Measurements from ENCODE around the gene TBCD. TPM values are rescaled to one million over a fixed set of nuclear protein-coding genes. Genes with fewer than 3 reads are reported as not detected.

TBCD gene
- total and polyA plus RNA-seq, 9 of the 15 experiments (the other 6 are each of a cell fraction or from before 2014, with no cell fraction given) = 8.9 to 98.5 (median 28.0) TPM

- Histone ChIP-seq H3K4me2 (ENCODE audit: insufficient read depth, low read length) (no peak overlapping the region), H3K27me3 (ENCODE audit: control insufficient read depth in 2 of 2, insufficient read depth in 2 of 2, low read length in 2 of 2) (no peaks in the 10 kb centered on the region), H3K79me2 (ENCODE audit: control insufficient read depth, insufficient read depth, low read length) (no peaks in the 10 kb centered on the region), H3K9me1 (ENCODE audit: control insufficient read depth, insufficient read depth, low read length) (no peaks in the 10 kb centered on the region), H3K4me3 (no peak overlapping the region), H3K27ac (ENCODE audit: extremely low read depth, low read depth, low read length) (no peak overlapping the region), H3K9me3 (replicated peaks; ENCODE audit: control insufficient read depth, insufficient read depth, low read depth, low read length) (no peaks in the 10 kb centered on the region), H3K4me1 (replicated peaks in 1 of 2; ENCODE audit: control insufficient read depth in 2 of 2, insufficient read depth in 2 of 2, low read length in 2 of 2) (0 out of 5 replicates have a peak, but pooled peaks cover 0 to 3% of the 10 kb centered on the region in 2 experiments), H3K36me3 (ENCODE audit: control insufficient read depth, insufficient read depth, low read length) (peaks cover 77% of the 10 kb centered on the region), H3K9ac (ENCODE audit: insufficient read depth in 1 of 2, low read depth in 2 of 2, low read length in 2 of 2) (no peak overlapping the region), H4K20me1 (replicated peaks; ENCODE audit: control insufficient read depth, insufficient read depth, low read length) (no peaks in the 10 kb centered on the region), H2AFZ (ENCODE audit: low read depth, low read length) (no peak overlapping the region)
- in situ Hi-C loops (cut with MboI) = no loop called here
- ATAC-seq (no peak), FAIRE-seq (no peak), DNase-seq (ENCODE audit: extremely low read depth in 1 of 4, low spot score in 3 of 4) (no peak)
- intact Hi-C loops (cut with micrococcal nuclease) = loop anchor here (5.0 kb wide), 1 partner anchor 417 kb away; no protein-coding TSS in a partner anchor
- POLR2A ChIA-PET = no interaction called here
- no TSS peak for BruUV-seq (replicated peaks)
- 93% methylated on average over 7 of the region's 7 CpGs for WGBS (ENCODE audit: insufficient coverage, low coverage, missing lambda C conversion rate)
- TF ChIP-seq JUNB (CRISPR knock-in tag; conservative IDR thresholded peaks at IDR 0.05) (no peak), GTF2F1 (IDR thresholded peaks at IDR 0.05; ENCODE audit: low read depth, low read length) (no peak), SNRNP70 (optimal IDR thresholded peaks at IDR 0.05; ENCODE audit: low read depth, low read length) (no peak)
- TF ChIP-seq, protein P1, sequence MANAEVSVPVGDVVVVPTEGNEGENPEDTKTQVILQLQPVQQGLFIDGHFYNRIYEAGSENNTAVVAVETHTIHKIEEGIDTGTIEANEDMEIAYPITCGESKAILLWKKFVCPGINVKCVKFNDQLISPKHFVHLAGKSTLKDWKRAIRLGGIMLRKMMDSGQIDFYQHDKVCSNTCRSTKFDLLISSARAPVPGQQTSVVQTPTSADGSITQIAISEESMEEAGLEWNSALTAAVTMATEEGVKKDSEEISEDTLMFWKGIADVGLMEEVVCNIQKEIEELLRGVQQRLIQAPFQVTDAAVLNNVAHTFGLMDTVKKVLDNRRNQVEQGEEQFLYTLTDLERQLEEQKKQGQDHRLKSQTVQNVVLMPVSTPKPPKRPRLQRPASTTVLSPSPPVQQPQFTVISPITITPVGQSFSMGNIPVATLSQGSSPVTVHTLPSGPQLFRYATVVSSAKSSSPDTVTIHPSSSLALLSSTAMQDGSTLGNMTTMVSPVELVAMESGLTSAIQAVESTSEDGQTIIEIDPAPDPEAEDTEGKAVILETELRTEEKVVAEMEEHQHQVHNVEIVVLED (CRISPR knock-in tag; IDR thresholded peaks at IDR 0.05) = no peak
- CTCF ChIA-PET (ENCODE audit: low intra/inter-chr PET ratio) = interaction anchor here (0.6 kb wide), 1 partner anchor 122 kb away, joined by 3 read pairs; no protein-coding TSS in a partner anchor
Observed at GRCh38 chr17:82769041-82769440, 17.2 kb downstream of the TBCD start.

DNA sequence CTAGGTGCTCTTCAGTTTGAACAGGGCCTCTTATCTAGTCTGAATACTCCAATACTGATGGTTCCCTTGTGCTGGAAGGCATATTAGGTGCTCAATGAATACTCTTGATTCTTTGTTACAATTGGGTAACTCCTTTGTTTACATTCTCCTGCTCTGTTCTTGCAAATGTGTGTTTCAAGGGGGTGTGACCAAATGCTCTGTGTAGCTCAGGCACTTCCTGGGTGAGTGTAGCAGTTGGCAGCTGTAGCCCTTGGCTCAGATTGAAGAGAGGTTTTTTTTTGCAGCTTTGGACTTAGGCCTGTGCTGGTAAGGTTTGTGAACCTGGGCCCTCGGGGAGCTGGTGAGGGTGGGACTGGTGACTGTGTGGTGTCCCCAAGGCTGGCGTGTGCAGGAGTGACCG lies 20.2 kb downstream of the TBCD start:
- FAIRE-seq (no peak), DNase-seq (ENCODE audit: extremely low read depth in 1 of 4, low spot score in 3 of 4) (no peak), ATAC-seq (no peak)
- H3K9ac ChIP-seq (ENCODE audit: insufficient read depth in 1 of 2, low read depth in 2 of 2, low read length in 2 of 2) = no peak overlapping the region
- BruUV-seq (replicated peaks) = no TSS peak
- intact Hi-C loops (cut with micrococcal nuclease) (no loop called here), in situ Hi-C loops (cut with MboI) (no loop called here)
- H4K20me1 ChIP-seq (replicated peaks; ENCODE audit: control insufficient read depth, insufficient read depth, low read length) = no peaks in the 10 kb centered on the region
- peaks cover 77% of the 10 kb centered on the region for H3K36me3 ChIP-seq (ENCODE audit: control insufficient read depth, insufficient read depth, low read length)
- ChIA-PET CTCF (ENCODE audit: low intra/inter-chr PET ratio) (no interaction called here), POLR2A (no interaction called here)
- H2AFZ ChIP-seq (ENCODE audit: low read depth, low read length) = no peak overlapping the region
- H3K27ac ChIP-seq (ENCODE audit: extremely low read depth, low read depth, low read length) = no peak overlapping the region
- no peak overlapping the region for H3K4me3 ChIP-seq
- H3K4me2 ChIP-seq (ENCODE audit: insufficient read depth, low read length) = no peak overlapping the region
- WGBS (ENCODE audit: insufficient coverage, low coverage, missing lambda C conversion rate) = 95% methylated on average over 3 of the region's 3 CpGs
- H3K27me3 ChIP-seq (ENCODE audit: control insufficient read depth in 2 of 2, insufficient read depth in 2 of 2, low read length in 2 of 2) = no peaks in the 10 kb centered on the region
- no peaks in the 10 kb centered on the region for H3K9me3 ChIP-seq (replicated peaks; ENCODE audit: control insufficient read depth, insufficient read depth, low read depth, low read length)
- no peaks in the 10 kb centered on the region for H3K9me1 ChIP-seq (ENCODE audit: control insufficient read depth, insufficient read depth, low read length)
- peaks cover 4% of the 10 kb centered on the region for H3K79me2 ChIP-seq (ENCODE audit: control insufficient read depth, insufficient read depth, low read length)
- peaks cover 0 to 5% of the 10 kb centered on the region in 2 experiments; a peak in 1 of 5 replicates for H3K4me1 ChIP-seq (replicated peaks in 1 of 2; ENCODE audit: control insufficient read depth in 2 of 2, insufficient read depth in 2 of 2, low read length in 2 of 2)
- TF ChIP-seq XRCC3 (IDR thresholded peaks at IDR 0.05) = no peak
- TF ChIP-seq ZNF3 (CRISPR knock-in tag; IDR thresholded peaks at IDR 0.05) = no peak
- no peak for TF ChIP-seq TAL1 (IDR thresholded peaks at IDR 0.05)
- TF ChIP-seq HSF4 (CRISPR knock-in tag; IDR thresholded peaks at IDR 0.05; ENCODE audit: borderline replicate concordance) = no peak
- no peak for TF ChIP-seq ZNF124 (CRISPR knock-in tag; IDR thresholded peaks at IDR 0.05)
- no peak for TF ChIP-seq ZNF75A (CRISPR knock-in tag; IDR thresholded peaks at IDR 0.05)
- TF ChIP-seq TSC22D4 (tag; IDR thresholded peaks at IDR 0.05) = no peak
- TF ChIP-seq, protein P2, sequence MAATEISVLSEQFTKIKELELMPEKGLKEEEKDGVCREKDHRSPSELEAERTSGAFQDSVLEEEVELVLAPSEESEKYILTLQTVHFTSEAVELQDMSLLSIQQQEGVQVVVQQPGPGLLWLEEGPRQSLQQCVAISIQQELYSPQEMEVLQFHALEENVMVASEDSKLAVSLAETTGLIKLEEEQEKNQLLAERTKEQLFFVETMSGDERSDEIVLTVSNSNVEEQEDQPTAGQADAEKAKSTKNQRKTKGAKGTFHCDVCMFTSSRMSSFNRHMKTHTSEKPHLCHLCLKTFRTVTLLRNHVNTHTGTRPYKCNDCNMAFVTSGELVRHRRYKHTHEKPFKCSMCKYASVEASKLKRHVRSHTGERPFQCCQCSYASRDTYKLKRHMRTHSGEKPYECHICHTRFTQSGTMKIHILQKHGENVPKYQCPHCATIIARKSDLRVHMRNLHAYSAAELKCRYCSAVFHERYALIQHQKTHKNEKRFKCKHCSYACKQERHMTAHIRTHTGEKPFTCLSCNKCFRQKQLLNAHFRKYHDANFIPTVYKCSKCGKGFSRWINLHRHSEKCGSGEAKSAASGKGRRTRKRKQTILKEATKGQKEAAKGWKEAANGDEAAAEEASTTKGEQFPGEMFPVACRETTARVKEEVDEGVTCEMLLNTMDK (IDR thresholded peaks at IDR 0.05; ENCODE audit: borderline replicate concordance, insufficient read depth, low read depth, low read length, poor library complexity, severe bottlenecking) = no peak
- no peak for TF ChIP-seq ZNF696 (CRISPR knock-in tag; conservative IDR thresholded peaks at IDR 0.05)
- TF ChIP-seq WHSC1 (IDR thresholded peaks at IDR 0.05; ENCODE audit: low read length) = no peak
- no peak for TF ChIP-seq ZBTB7A (IDR thresholded peaks at IDR 0.05; ENCODE audit: borderline replicate concordance, control insufficient read depth, low read depth, low read length)
